Fibroblast of peridontal ligament (primary cell): ENCODE data around the gene MAST4.
A peak's percentile ranks its signal among the peaks of the same experiment; 100 is the strongest.

Experiments used
- DNase-seq: peaks from one replicate; pipeline ENCODE4 v3.0.0-alpha.2; 2010; ENCODE audit errors: extremely low read depth

Gene MAST4

GRCh38 chr5:67081261-67081660 is 485.1 kb downstream of the MAST4 start:
- DNase-seq: no peak

GRCh38 chr5:67082941-67083340 is 486.7 kb downstream of the MAST4 start:
- DNase-seq: no peak

GRCh38 chr5:67085616-67086015 is 489.4 kb downstream of the MAST4 start:
- DNase-seq: no peak

- peak; percentile 65 for DNase-seq
Measured at GRCh38 chr5:67089200-67089725, 493.1 kb downstream of the MAST4 start.

- DNase-seq: no peak
Measured at GRCh38 chr5:67090040-67090439, 493.8 kb downstream of the MAST4 start.

- no peak for DNase-seq
Measured at GRCh38 chr5:67090593-67090992, 494.4 kb downstream of the MAST4 start.

GRCh38 chr5:67092535-67092934 is 496.3 kb downstream of the MAST4 start:
- peak; percentile 64 for DNase-seq

- DNase-seq: peak; percentile 26
Measured at GRCh38 chr5:67093279-67093678, 497.1 kb downstream of the MAST4 start.

GRCh38 chr5:67094476-67095300 is 498.5 kb downstream of the MAST4 start:
- DNase-seq: peak; percentile 88

GRCh38 chr5:67095346-67096171 is 499.4 kb downstream of the MAST4 start:
- peak; percentile 65 for DNase-seq

- DNase-seq: no peak
Measured at GRCh38 chr5:67098656-67099055, 502.5 kb downstream of the MAST4 start.

- no peak for DNase-seq
Measured at GRCh38 chr5:67100301-67100700, 504.1 kb downstream of the MAST4 start.

- DNase-seq: no peak
Measured at GRCh38 chr5:67102708-67103107, 506.5 kb downstream of the MAST4 start.

GRCh38 chr5:67104859-67105258 is 508.7 kb downstream of the MAST4 start:
- no peak for DNase-seq

- DNase-seq: no peak
Measured at GRCh38 chr5:67105270-67105669, 509.1 kb downstream of the MAST4 start.

GRCh38 chr5:67106626-67107342 is 510.6 kb downstream of the MAST4 start:
- no peak for DNase-seq

GRCh38 chr5:67111779-67112178 is 515.6 kb downstream of the MAST4 start:
- no peak for DNase-seq

GRCh38 chr5:67115246-67115645 is 519.1 kb downstream of the MAST4 start:
- no peak for DNase-seq

GRCh38 chr5:67115817-67116216 is 519.6 kb downstream of the MAST4 start:
- no peak for DNase-seq

- no peak for DNase-seq
Measured at GRCh38 chr5:67118050-67118620, 521.9 kb downstream of the MAST4 start.

- no peak for DNase-seq
Measured at GRCh38 chr5:67119010-67119409, 522.8 kb downstream of the MAST4 start.

GRCh38 chr5:67120032-67120431 is 523.8 kb downstream of the MAST4 start:
- DNase-seq: no peak
